Measurements from ENCODE around the gene NETO1. TPM values are rescaled to one million over a fixed set of nuclear protein-coding genes. Genes with fewer than 3 reads are reported as not detected.

Gene NETO1
- total and polyA plus RNA-seq, 2 of the 13 experiments (the other 11 are each of a cell fraction or from before 2014, with no cell fraction given): not detected

GRCh38 chr18:72866442-72866900 lies 1.3 kb downstream of the NETO1 start:
- Histone ChIP-seq H3K79me2 (ENCODE audit: insufficient read depth, low read length) (no peaks in the 10 kb centered on the region), H4K20me1 (ENCODE audit: insufficient read depth, low read length) (no peaks in the 10 kb centered on the region), H3K27me3 (ENCODE audit: control insufficient read depth in 1 of 2, insufficient read depth in 2 of 2, low read length in 2 of 2) (no peaks in the 10 kb centered on the region), H3K36me3 (replicated peaks in 1 of 2; ENCODE audit: control insufficient read depth in 1 of 2, insufficient read depth in 2 of 2, low read length in 2 of 2) (no peaks in the 10 kb centered on the region), H3K4me1 (ENCODE audit: insufficient read depth, low read length) (no peaks in the 10 kb centered on the region), H3K4me3 (replicated peaks in 1 of 3; ENCODE audit: insufficient read depth in 1 of 3, low read depth in 2 of 3, low read length in 3 of 3) (no peak overlapping the region), H3K4me2 (ENCODE audit: low read depth, low read length) (no peak overlapping the region), H2AFZ (ENCODE audit: low read length) (no peak overlapping the region), H3K27ac (ENCODE audit: extremely low read length, insufficient read depth, low read length) (no peak overlapping the region), H3K9me3 (ENCODE audit: low read length) (no peaks in the 10 kb centered on the region), H3K9ac (ENCODE audit: insufficient read depth, low read depth, low read length) (no peak overlapping the region)
- FAIRE-seq (no peak), DNase-seq (ENCODE audit: low spot score) (no peak), ATAC-seq (no peak)
- 54% methylated on average over 18 of the region's 18 CpGs for WGBS (ENCODE audit: low lambda C conversion rate)
- no TSS peak for BruUV-seq (replicated peaks)
- TF ChIP-seq MATR3 (CRISPR knock-in tag; IDR thresholded peaks at IDR 0.05): no peak
- no peak for TF ChIP-seq MAFF (IDR thresholded peaks at IDR 0.05; ENCODE audit: low read depth, low read length)
- no peak for TF ChIP-seq MTA3 (CRISPR knock-in tag; IDR thresholded peaks at IDR 0.05)
- no peak for TF ChIP-seq MXD3 (CRISPR knock-in tag; IDR thresholded peaks at IDR 0.05)
- no peak for TF ChIP-seq ZFAT (CRISPR knock-in tag; conservative IDR thresholded peaks at IDR 0.05)
- no peak for TF ChIP-seq RNF219 (CRISPR knock-in tag; IDR thresholded peaks at IDR 0.05)
- TF ChIP-seq HOXA9 (CRISPR knock-in tag; IDR thresholded peaks at IDR 0.05; ENCODE audit: borderline replicate concordance): no peak
- TF ChIP-seq TARDBP (CRISPR knock-in tag; IDR thresholded peaks at IDR 0.05): no peak
- no peak for TF ChIP-seq ZNF7 (CRISPR knock-in tag; IDR thresholded peaks at IDR 0.05)
- TF ChIP-seq ARID5B (CRISPR knock-in tag; IDR thresholded peaks at IDR 0.05): no peak
- no peak for TF ChIP-seq PATZ1 (CRISPR knock-in tag; IDR thresholded peaks at IDR 0.05)
- TF ChIP-seq ZHX1 (CRISPR knock-in tag; IDR thresholded peaks at IDR 0.05; ENCODE audit: low read depth): no peak
- no peak for TF ChIP-seq RFXAP (CRISPR knock-in tag; IDR thresholded peaks at IDR 0.05; ENCODE audit: borderline replicate concordance)
- no peak for TF ChIP-seq TOPORS (CRISPR knock-in tag; IDR thresholded peaks at IDR 0.05)
- no peak for TF ChIP-seq SMAD9 (CRISPR knock-in tag; IDR thresholded peaks at IDR 0.05)
- in situ Hi-C loops (cut with HindIII; ENCODE audit: extremely low pct_ligation_motif_present, low pct_unique_long_range_greater_than_20kb) (no loop called here), intact Hi-C loops (cut with micrococcal nuclease; ENCODE audit: unreplicated experiment) (no loop called here)
- POLR2A ChIA-PET: no interaction called here
- CTCF ChIA-PET (ENCODE audit: low intra/inter-chr PET ratio, low total read pairs): no interaction called here

Data from HepG2 (cell line).